ENCODE data around the gene NF2. TPM values are rescaled to one million over a fixed set of nuclear protein-coding genes. Genes with fewer than 3 reads are reported as not detected.
A peak's percentile ranks its signal among the peaks of the same experiment; 100 is the strongest.

The NF2 gene
- total RNA-seq, 3 donors from 2014 or later (not counting 1 experiment from before 2014, with no cell fraction given) = 32.4 to 43.8 (median 39.6) TPM

GRCh38 chr22:29633514-29634312 is 30.3 kb downstream of the NF2 start:
- H3K9me3 Mint-ChIP-seq = no peaks in the 10 kb centered on the region
- DNase-seq (no peak), ATAC-seq (no peak)
- H3K27me3 Mint-ChIP-seq (ENCODE audit: low read depth in 2 of 2) = no peaks in the 10 kb centered on the region
- TF ChIP-seq, protein P1, sequence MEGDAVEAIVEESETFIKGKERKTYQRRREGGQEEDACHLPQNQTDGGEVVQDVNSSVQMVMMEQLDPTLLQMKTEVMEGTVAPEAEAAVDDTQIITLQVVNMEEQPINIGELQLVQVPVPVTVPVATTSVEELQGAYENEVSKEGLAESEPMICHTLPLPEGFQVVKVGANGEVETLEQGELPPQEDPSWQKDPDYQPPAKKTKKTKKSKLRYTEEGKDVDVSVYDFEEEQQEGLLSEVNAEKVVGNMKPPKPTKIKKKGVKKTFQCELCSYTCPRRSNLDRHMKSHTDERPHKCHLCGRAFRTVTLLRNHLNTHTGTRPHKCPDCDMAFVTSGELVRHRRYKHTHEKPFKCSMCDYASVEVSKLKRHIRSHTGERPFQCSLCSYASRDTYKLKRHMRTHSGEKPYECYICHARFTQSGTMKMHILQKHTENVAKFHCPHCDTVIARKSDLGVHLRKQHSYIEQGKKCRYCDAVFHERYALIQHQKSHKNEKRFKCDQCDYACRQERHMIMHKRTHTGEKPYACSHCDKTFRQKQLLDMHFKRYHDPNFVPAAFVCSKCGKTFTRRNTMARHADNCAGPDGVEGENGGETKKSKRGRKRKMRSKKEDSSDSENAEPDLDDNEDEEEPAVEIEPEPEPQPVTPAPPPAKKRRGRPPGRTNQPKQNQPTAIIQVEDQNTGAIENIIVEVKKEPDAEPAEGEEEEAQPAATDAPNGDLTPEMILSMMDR (IDR thresholded peaks at IDR 0.05) = no peak
- no peaks in the 10 kb centered on the region for H3K36me3 Mint-ChIP-seq
- H3K27me3 ChIP-seq (ENCODE audit: control insufficient read depth, insufficient read depth, low read length) = no peaks in the 10 kb centered on the region
- peaks cover 32 to 43% of the 10 kb centered on the region in 2 donors for H3K4me1 Mint-ChIP-seq
- WGBS (ENCODE audit: insufficient coverage) = 71% methylated on average over 6 of the region's 6 CpGs
- peaks cover 5% of the 10 kb centered on the region for H3K4me1 ChIP-seq (ENCODE audit: control insufficient read depth, insufficient read depth, low read length)
- H3K4me3 Mint-ChIP-seq = no peak overlapping the region
- H3K27ac ChIP-seq (ENCODE audit: low read length) = no peak overlapping the region
- peak overlapping the region in 1 of 2 donors; percentile 67 for H3K27ac Mint-ChIP-seq
- intact Hi-C loops (cut with micrococcal nuclease) = loop anchor here (10.0 kb wide), 1 partner anchor 61 kb away; no protein-coding TSS in a partner anchor
- no peaks in the 10 kb centered on the region for H3K9me3 ChIP-seq (ENCODE audit: control insufficient read depth, insufficient read depth, low read length)
- peaks cover 5% of the 10 kb centered on the region for H3K36me3 ChIP-seq (ENCODE audit: control insufficient read depth, insufficient read depth, low read length)
- no peak overlapping the region for H3K4me3 ChIP-seq (ENCODE audit: low read length)

GRCh38 chr22:29634847-29635246 is 31.4 kb downstream of the NF2 start:
- Histone ChIP-seq H3K9me3 (ENCODE audit: control insufficient read depth, insufficient read depth, low read length) (no peaks in the 10 kb centered on the region), H3K4me3 (ENCODE audit: low read length) (no peak overlapping the region), H3K27me3 (ENCODE audit: control insufficient read depth, insufficient read depth, low read length) (no peaks in the 10 kb centered on the region), H3K27ac (ENCODE audit: low read length) (no peak overlapping the region), H3K36me3 (ENCODE audit: control insufficient read depth, insufficient read depth, low read length) (peaks cover 5% of the 10 kb centered on the region), H3K4me1 (ENCODE audit: control insufficient read depth, insufficient read depth, low read length) (peaks cover 10% of the 10 kb centered on the region)
- no peak overlapping the region for H3K4me3 Mint-ChIP-seq
- no peaks in the 10 kb centered on the region for H3K9me3 Mint-ChIP-seq
- TF ChIP-seq, protein P1 (IDR thresholded peaks at IDR 0.05) = no peak
- DNase-seq = no peak
- ATAC-seq = no peak
- H3K36me3 Mint-ChIP-seq = no peaks in the 10 kb centered on the region
- peaks cover 35 to 47% of the 10 kb centered on the region in 2 donors for H3K4me1 Mint-ChIP-seq
- 80% methylated on average over 2 of the region's 2 CpGs for WGBS (ENCODE audit: insufficient coverage)
- H3K27me3 Mint-ChIP-seq (ENCODE audit: low read depth in 2 of 2) = no peaks in the 10 kb centered on the region
- intact Hi-C loops (cut with micrococcal nuclease) = loop anchor here (1.0 to 10.0 kb wide), 3 partner anchors 60 to 454 kb away; no protein-coding TSS in a partner anchor
- H3K27ac Mint-ChIP-seq = no peak overlapping the region

DNA sequence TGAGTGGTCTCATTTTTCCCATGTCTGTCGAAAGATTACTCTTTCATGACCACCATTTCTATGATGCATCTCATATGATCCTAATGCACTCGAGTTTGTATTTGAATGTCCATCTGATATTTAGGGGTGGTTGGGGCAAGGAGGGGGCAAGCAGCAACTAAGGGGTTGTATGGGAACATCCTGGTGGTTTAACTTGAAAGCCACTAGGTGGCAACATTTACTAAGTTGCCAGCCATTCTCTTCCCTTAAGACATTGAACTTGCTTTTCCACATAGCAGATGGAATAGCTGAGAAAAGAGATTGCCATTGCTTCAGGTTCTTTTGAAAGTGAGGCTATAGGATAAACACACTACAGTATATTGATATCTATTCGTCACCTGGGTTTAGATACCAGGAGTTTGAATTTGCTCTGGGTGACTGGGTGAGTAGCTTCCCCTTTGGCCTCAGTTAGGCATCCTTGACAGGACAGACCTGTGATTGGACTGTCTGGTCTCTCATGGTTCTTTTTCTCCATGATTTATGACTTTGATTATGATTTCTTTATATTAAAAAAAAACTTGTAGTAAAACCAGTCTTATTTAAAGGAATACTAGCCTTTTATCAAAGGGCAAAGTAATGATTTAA is 32.4 kb downstream of the NF2 start:
- Histone ChIP-seq H3K36me3 (ENCODE audit: control insufficient read depth, insufficient read depth, low read length) (peaks cover 5% of the 10 kb centered on the region), H3K27me3 (ENCODE audit: control insufficient read depth, insufficient read depth, low read length) (no peaks in the 10 kb centered on the region), H3K9me3 (ENCODE audit: control insufficient read depth, insufficient read depth, low read length) (no peaks in the 10 kb centered on the region), H3K4me1 (ENCODE audit: control insufficient read depth, insufficient read depth, low read length) (peaks cover 10% of the 10 kb centered on the region), H3K27ac (ENCODE audit: low read length) (no peak overlapping the region), H3K4me3 (ENCODE audit: low read length) (no peak overlapping the region)
- TF ChIP-seq, protein P1 (IDR thresholded peaks at IDR 0.05) = peak; percentile 51
- Mint-ChIP-seq H3K4me1 (peaks cover 35 to 41% of the 10 kb centered on the region in 2 donors), H3K27me3 (ENCODE audit: low read depth in 2 of 2) (no peaks in the 10 kb centered on the region), H3K36me3 (no peaks in the 10 kb centered on the region), H3K4me3 (no peak overlapping the region), H3K27ac (no peak overlapping the region), H3K9me3 (no peaks in the 10 kb centered on the region)
- peak in 2 of 3 donors; percentile 50 to 57 for ATAC-seq
- intact Hi-C loops (cut with micrococcal nuclease) = loop anchor here (1.0 to 10.0 kb wide), 3 partner anchors 59 to 453 kb away; no protein-coding TSS in a partner anchor
- 64% methylated on average over 2 of the region's 3 CpGs for WGBS (ENCODE audit: insufficient coverage)
- DNase-seq = peak in 1 of 2 donors; percentile 53

Measured in natural killer cell (primary cell).